ENCODE measurements around the gene OGDH.

The OGDH gene

GRCh38 chr7:44748948-44749731 is 142.7 kb downstream of the OGDH start:
- peak overlapping the region; percentile 28 for H3K4ac ChIP-seq (ENCODE audit: low read length)
- no peaks in the 10 kb centered on the region for H3K9me3 ChIP-seq (replicated peaks in 1 of 2; ENCODE audit: control insufficient read depth in 2 of 2, insufficient read depth in 1 of 2, low read depth in 1 of 2, low read length in 2 of 2)
- peaks cover 12% of the 10 kb centered on the region in 2 donors for H3K4me1 ChIP-seq (ENCODE audit: control insufficient read depth in 2 of 2, insufficient read depth in 1 of 2, low read depth in 1 of 2, low read length in 2 of 2)
- peak overlapping the region; percentile 93 for H3K9ac ChIP-seq (ENCODE audit: low read depth, low read length, poor library complexity)
- H2AFZ ChIP-seq (ENCODE audit: low read length), result peak overlapping the region; percentile 74
- no peak overlapping the region for H4K8ac ChIP-seq (ENCODE audit: low read depth, low read length)
- peak overlapping the region; percentile 86 for H3K4me2 ChIP-seq (ENCODE audit: insufficient read depth, low read length, poor library complexity, severe bottlenecking)
- peak overlapping the region; percentile 94 for H3K18ac ChIP-seq (ENCODE audit: low read length)
- H2AK5ac ChIP-seq (ENCODE audit: low read depth, low read length), result peak overlapping the region; percentile 88
- peak overlapping the region; percentile 82 for H3K14ac ChIP-seq (ENCODE audit: low read length)
- H2BK5ac ChIP-seq (ENCODE audit: low read length), result no peak overlapping the region
- DNase-seq (ENCODE audit: low spot score), result no peak
- no peaks in the 10 kb centered on the region for H3K27me3 ChIP-seq (ENCODE audit: control insufficient read depth in 3 of 3, insufficient read depth in 3 of 3, low read depth in 1 of 3, low read length in 3 of 3)
- no peak overlapping the region for H2BK12ac ChIP-seq (ENCODE audit: low read length)
- no peak overlapping the region for H4K91ac ChIP-seq (ENCODE audit: low read depth, low read length, poor library complexity)
- no CpG with 5 or more reads among the region's 60 CpGs for WGBS, 2 donors (ENCODE audit: extremely low coverage in 2 of 2, insufficient read length in 2 of 2, insufficient replicate concordance in 1 of 2)
- H3K36me3 ChIP-seq (replicated peaks in 1 of 2; ENCODE audit: control insufficient read depth in 2 of 2, insufficient read depth in 2 of 2, low read length in 2 of 2), result peaks cover 2 to 20% of the 10 kb centered on the region in 2 donors
- H3K27ac ChIP-seq (replicated peaks; ENCODE audit: low read length), result no peak overlapping the region
- peak overlapping the region; percentile 93 to 98 for H3K4me3 ChIP-seq (ENCODE audit: low read length in 2 of 2)
- no peak overlapping the region for H2BK120ac ChIP-seq (ENCODE audit: low read depth, low read length)
- H2BK15ac ChIP-seq (ENCODE audit: low read length), result peak overlapping the region; percentile 19
- H3K79me1 ChIP-seq (ENCODE audit: low read depth, low read length), result peaks cover 10% of the 10 kb centered on the region
- peak overlapping the region; percentile 74 for H3K23ac ChIP-seq (ENCODE audit: low read depth, low read length, poor library complexity)

GRCh38 chr7:44749992-44750391 is 143.6 kb downstream of the OGDH start:
- H3K14ac ChIP-seq (ENCODE audit: low read length), result no peak overlapping the region
- no peak overlapping the region for H2AK5ac ChIP-seq (ENCODE audit: low read depth, low read length)
- no peak overlapping the region for H2BK120ac ChIP-seq (ENCODE audit: low read depth, low read length)
- no peaks in the 10 kb centered on the region for H3K27me3 ChIP-seq (ENCODE audit: control insufficient read depth in 3 of 3, insufficient read depth in 3 of 3, low read depth in 1 of 3, low read length in 3 of 3)
- H2BK5ac ChIP-seq (ENCODE audit: low read length), result no peak overlapping the region
- no peak overlapping the region for H3K9ac ChIP-seq (ENCODE audit: low read depth, low read length, poor library complexity)
- peak overlapping the region in 1 of 2 donors; percentile 93 for H3K4me3 ChIP-seq (ENCODE audit: low read length in 2 of 2)
- H3K79me1 ChIP-seq (ENCODE audit: low read depth, low read length), result peaks cover 10% of the 10 kb centered on the region
- WGBS, 2 donors (ENCODE audit: extremely low coverage in 2 of 2, insufficient read length in 2 of 2, insufficient replicate concordance in 1 of 2), result no CpG with 5 or more reads among the region's 2 CpGs
- peaks cover 10 to 16% of the 10 kb centered on the region in 2 donors for H3K4me1 ChIP-seq (ENCODE audit: control insufficient read depth in 2 of 2, insufficient read depth in 1 of 2, low read depth in 1 of 2, low read length in 2 of 2)
- H4K8ac ChIP-seq (ENCODE audit: low read depth, low read length), result no peak overlapping the region
- H3K9me3 ChIP-seq (replicated peaks in 1 of 2; ENCODE audit: control insufficient read depth in 2 of 2, insufficient read depth in 1 of 2, low read depth in 1 of 2, low read length in 2 of 2), result no peaks in the 10 kb centered on the region
- no peak overlapping the region for H2AFZ ChIP-seq (ENCODE audit: low read length)
- H4K91ac ChIP-seq (ENCODE audit: low read depth, low read length, poor library complexity), result no peak overlapping the region
- no peak overlapping the region for H2BK15ac ChIP-seq (ENCODE audit: low read length)
- H3K23ac ChIP-seq (ENCODE audit: low read depth, low read length, poor library complexity), result no peak overlapping the region
- no peak overlapping the region for H3K4ac ChIP-seq (ENCODE audit: low read length)
- H2BK12ac ChIP-seq (ENCODE audit: low read length), result no peak overlapping the region
- peaks cover 2 to 20% of the 10 kb centered on the region in 2 donors for H3K36me3 ChIP-seq (replicated peaks in 1 of 2; ENCODE audit: control insufficient read depth in 2 of 2, insufficient read depth in 2 of 2, low read length in 2 of 2)
- no peak for DNase-seq (ENCODE audit: low spot score)
- no peak overlapping the region for H3K18ac ChIP-seq (ENCODE audit: low read length)
- H3K4me2 ChIP-seq (ENCODE audit: insufficient read depth, low read length, poor library complexity, severe bottlenecking), result no peak overlapping the region
- H3K27ac ChIP-seq (replicated peaks; ENCODE audit: low read length), result no peak overlapping the region

- Histone ChIP-seq H3K4me2 (ENCODE audit: insufficient read depth, low read length, poor library complexity, severe bottlenecking) (no peak overlapping the region), H3K4me1 (ENCODE audit: control insufficient read depth in 2 of 2, insufficient read depth in 1 of 2, low read depth in 1 of 2, low read length in 2 of 2) (peaks cover 10 to 17% of the 10 kb centered on the region in 2 donors), H3K18ac (ENCODE audit: low read length) (no peak overlapping the region), H4K8ac (ENCODE audit: low read depth, low read length) (no peak overlapping the region), H3K27ac (replicated peaks; ENCODE audit: low read length) (no peak overlapping the region), H3K4me3 (ENCODE audit: low read length in 2 of 2) (peak overlapping the region in 1 of 2 donors; percentile 93), H2AK5ac (ENCODE audit: low read depth, low read length) (no peak overlapping the region), H2AFZ (ENCODE audit: low read length) (no peak overlapping the region), H3K9me3 (replicated peaks in 1 of 2; ENCODE audit: control insufficient read depth in 2 of 2, insufficient read depth in 1 of 2, low read depth in 1 of 2, low read length in 2 of 2) (no peaks in the 10 kb centered on the region), H2BK120ac (ENCODE audit: low read depth, low read length) (no peak overlapping the region), H3K4ac (ENCODE audit: low read length) (no peak overlapping the region), H4K91ac (ENCODE audit: low read depth, low read length, poor library complexity) (no peak overlapping the region), H3K27me3 (ENCODE audit: control insufficient read depth in 3 of 3, insufficient read depth in 3 of 3, low read depth in 1 of 3, low read length in 3 of 3) (no peaks in the 10 kb centered on the region), H3K36me3 (replicated peaks in 1 of 2; ENCODE audit: control insufficient read depth in 2 of 2, insufficient read depth in 2 of 2, low read length in 2 of 2) (peaks cover 2 to 20% of the 10 kb centered on the region in 2 donors), H3K23ac (ENCODE audit: low read depth, low read length, poor library complexity) (no peak overlapping the region), H3K14ac (ENCODE audit: low read length) (no peak overlapping the region), H2BK12ac (ENCODE audit: low read length) (no peak overlapping the region), H2BK5ac (ENCODE audit: low read length) (no peak overlapping the region), H3K9ac (ENCODE audit: low read depth, low read length, poor library complexity) (no peak overlapping the region), H3K79me1 (ENCODE audit: low read depth, low read length) (peaks cover 10% of the 10 kb centered on the region), H2BK15ac (ENCODE audit: low read length) (no peak overlapping the region)
- DNase-seq (ENCODE audit: low spot score), result no peak
- WGBS, 2 donors (ENCODE audit: extremely low coverage in 2 of 2, insufficient read length in 2 of 2, insufficient replicate concordance in 1 of 2), result no CpG with 5 or more reads among the region's 3 CpGs
Observed at GRCh38 chr7:44750424-44750823, 144.0 kb downstream of the OGDH start.

GRCh38 chr7:44750921-44751571 is 144.6 kb downstream of the OGDH start:
- H3K4me2 ChIP-seq (ENCODE audit: insufficient read depth, low read length, poor library complexity, severe bottlenecking), result no peak overlapping the region
- H2BK15ac ChIP-seq (ENCODE audit: low read length), result no peak overlapping the region
- H2BK12ac ChIP-seq (ENCODE audit: low read length), result no peak overlapping the region
- no peak overlapping the region for H2BK120ac ChIP-seq (ENCODE audit: low read depth, low read length)
- H3K4ac ChIP-seq (ENCODE audit: low read length), result no peak overlapping the region
- H3K9me3 ChIP-seq (replicated peaks in 1 of 2; ENCODE audit: control insufficient read depth in 2 of 2, insufficient read depth in 1 of 2, low read depth in 1 of 2, low read length in 2 of 2), result no peaks in the 10 kb centered on the region
- no peak overlapping the region for H3K4me3 ChIP-seq (ENCODE audit: low read length in 2 of 2)
- no peak overlapping the region for H3K23ac ChIP-seq (ENCODE audit: low read depth, low read length, poor library complexity)
- no peak overlapping the region for H2BK5ac ChIP-seq (ENCODE audit: low read length)
- H3K36me3 ChIP-seq (replicated peaks in 1 of 2; ENCODE audit: control insufficient read depth in 2 of 2, insufficient read depth in 2 of 2, low read length in 2 of 2), result peaks cover 2 to 20% of the 10 kb centered on the region in 2 donors
- DNase-seq (ENCODE audit: low spot score), result no peak
- no peak overlapping the region for H4K8ac ChIP-seq (ENCODE audit: low read depth, low read length)
- no peak overlapping the region for H2AFZ ChIP-seq (ENCODE audit: low read length)
- H3K27ac ChIP-seq (replicated peaks; ENCODE audit: low read length), result no peak overlapping the region
- H3K18ac ChIP-seq (ENCODE audit: low read length), result no peak overlapping the region
- peaks cover 10 to 17% of the 10 kb centered on the region in 2 donors for H3K4me1 ChIP-seq (ENCODE audit: control insufficient read depth in 2 of 2, insufficient read depth in 1 of 2, low read depth in 1 of 2, low read length in 2 of 2)
- H2AK5ac ChIP-seq (ENCODE audit: low read depth, low read length), result no peak overlapping the region
- H3K27me3 ChIP-seq (ENCODE audit: control insufficient read depth in 3 of 3, insufficient read depth in 3 of 3, low read depth in 1 of 3, low read length in 3 of 3), result no peaks in the 10 kb centered on the region
- H4K91ac ChIP-seq (ENCODE audit: low read depth, low read length, poor library complexity), result no peak overlapping the region
- H3K14ac ChIP-seq (ENCODE audit: low read length), result no peak overlapping the region
- peaks cover 12% of the 10 kb centered on the region for H3K79me1 ChIP-seq (ENCODE audit: low read depth, low read length)
- no peak overlapping the region for H3K9ac ChIP-seq (ENCODE audit: low read depth, low read length, poor library complexity)
- whole genome bisulfite sequencing, 2 donors (ENCODE audit: extremely low coverage in 2 of 2, insufficient read length in 2 of 2, insufficient replicate concordance in 1 of 2), result no CpG with 5 or more reads among the region's 6 CpGs
